ENCODE measurements around the gene ODAD3. TPM values are rescaled to one million over a fixed set of nuclear protein-coding genes. Genes with fewer than 3 reads are reported as not detected.

Gene ODAD3
- total and polyA plus RNA-seq, 2 of the 13 experiments (the other 11 are each of a cell fraction or from before 2014, with no cell fraction given), result 0.04 to 0.08 TPM

DNA sequence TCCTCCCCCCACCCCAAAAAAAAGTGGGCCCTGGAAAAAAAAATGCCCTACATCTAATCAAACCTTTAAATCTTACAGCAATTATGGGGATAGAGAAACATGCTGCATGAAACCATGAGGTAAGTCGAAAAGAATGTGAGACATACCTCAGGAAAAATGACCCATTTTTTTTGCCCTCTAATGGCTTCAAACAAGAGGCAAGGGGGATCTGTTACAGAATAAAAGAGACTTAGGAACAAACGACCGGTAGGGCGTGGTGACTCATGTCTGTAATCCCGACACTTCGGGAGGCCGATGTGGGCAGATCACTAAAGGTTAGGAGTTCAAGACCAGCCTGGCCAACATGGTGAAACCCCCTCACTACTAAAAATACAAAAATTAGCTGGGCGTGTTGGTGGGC lies 24.2 kb downstream of the ODAD3 start:
- no peak for DNase-seq (ENCODE audit: low spot score)

DNA sequence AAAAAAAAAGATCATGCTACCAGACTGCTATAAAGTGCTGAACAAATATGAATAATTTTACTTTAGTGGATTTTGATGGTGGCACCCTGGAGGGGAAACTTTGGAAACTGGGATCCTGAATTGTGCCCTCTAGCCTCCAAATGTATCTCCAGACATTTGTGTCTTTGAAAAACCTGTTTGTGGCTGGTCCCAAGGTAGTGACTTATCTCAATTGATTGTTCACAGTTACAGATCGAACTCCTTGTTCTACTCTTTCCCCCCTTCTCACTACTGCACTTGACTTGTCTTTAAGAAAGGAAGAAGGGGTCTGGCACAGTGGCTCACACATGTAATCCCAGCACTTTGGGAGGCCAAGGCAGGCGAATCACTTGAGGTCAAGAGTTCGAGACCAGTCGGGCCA lies 26.3 kb downstream of the ODAD3 start:
- no peak for FAIRE-seq
- POLR2A ChIA-PET, result no interaction called here
- no peak for DNase-seq (ENCODE audit: low spot score)
- no peaks in the 10 kb centered on the region for H3K27me3 ChIP-seq (ENCODE audit: control insufficient read depth in 1 of 2, insufficient read depth in 2 of 2, low read length in 2 of 2)
- ATAC-seq, result no peak
- CTCF ChIA-PET (ENCODE audit: low intra/inter-chr PET ratio, low total read pairs), result no interaction called here
- BruUV-seq (replicated peaks), result no TSS peak
- in situ Hi-C loops (cut with HindIII; ENCODE audit: extremely low pct_ligation_motif_present, low pct_unique_long_range_greater_than_20kb) (no loop called here), intact Hi-C loops (cut with micrococcal nuclease; ENCODE audit: unreplicated experiment) (no loop called here)
- no peaks in the 10 kb centered on the region for H4K20me1 ChIP-seq (ENCODE audit: insufficient read depth, low read length)
- TF ChIP-seq GLI4 (CRISPR knock-in tag; IDR thresholded peaks at IDR 0.05; ENCODE audit: borderline replicate concordance), result no peak
- no peak for TF ChIP-seq NR2F6 (IDR thresholded peaks at IDR 0.05)
- no peak for TF ChIP-seq NR2F6 (CRISPR knock-in tag; IDR thresholded peaks at IDR 0.05)
- H2AFZ ChIP-seq (ENCODE audit: low read length), result no peak overlapping the region
- H3K4me3 ChIP-seq (replicated peaks in 1 of 3; ENCODE audit: insufficient read depth in 1 of 3, low read depth in 2 of 3, low read length in 3 of 3), result no peak overlapping the region
- 96% methylated on average over 4 of the region's 4 CpGs for WGBS (ENCODE audit: low lambda C conversion rate)
- H3K4me2 ChIP-seq (ENCODE audit: low read depth, low read length), result no peak overlapping the region
- no peak overlapping the region for H3K9ac ChIP-seq (ENCODE audit: insufficient read depth, low read depth, low read length)
- no peaks in the 10 kb centered on the region for H3K9me3 ChIP-seq (ENCODE audit: low read length)
- no peaks in the 10 kb centered on the region for H3K4me1 ChIP-seq (ENCODE audit: insufficient read depth, low read length)
- H3K27ac ChIP-seq (ENCODE audit: extremely low read length, insufficient read depth, low read length), result no peak overlapping the region
- H3K79me2 ChIP-seq (ENCODE audit: insufficient read depth, low read length), result no peaks in the 10 kb centered on the region
- H3K36me3 ChIP-seq (replicated peaks in 1 of 2; ENCODE audit: control insufficient read depth in 1 of 2, insufficient read depth in 2 of 2, low read length in 2 of 2), result no peaks in the 10 kb centered on the region

More for the DNA sequence above, 24.2 kb downstream of the ODAD3 start:
- Histone ChIP-seq H3K36me3 (replicated peaks in 1 of 2; ENCODE audit: control insufficient read depth in 1 of 2, insufficient read depth in 2 of 2, low read length in 2 of 2) (no peaks in the 10 kb centered on the region), H3K4me3 (replicated peaks in 1 of 3; ENCODE audit: insufficient read depth in 1 of 3, low read depth in 2 of 3, low read length in 3 of 3) (no peak overlapping the region), H3K9me3 (ENCODE audit: low read length) (no peaks in the 10 kb centered on the region), H3K27ac (ENCODE audit: extremely low read length, insufficient read depth, low read length) (no peak overlapping the region), H4K20me1 (ENCODE audit: insufficient read depth, low read length) (no peaks in the 10 kb centered on the region), H2AFZ (ENCODE audit: low read length) (no peak overlapping the region), H3K9ac (ENCODE audit: insufficient read depth, low read depth, low read length) (no peak overlapping the region), H3K79me2 (ENCODE audit: insufficient read depth, low read length) (no peaks in the 10 kb centered on the region), H3K4me1 (ENCODE audit: insufficient read depth, low read length) (no peaks in the 10 kb centered on the region), H3K27me3 (ENCODE audit: control insufficient read depth in 1 of 2, insufficient read depth in 2 of 2, low read length in 2 of 2) (no peaks in the 10 kb centered on the region), H3K4me2 (ENCODE audit: low read depth, low read length) (no peak overlapping the region)
- in situ Hi-C loops (cut with HindIII; ENCODE audit: extremely low pct_ligation_motif_present, low pct_unique_long_range_greater_than_20kb), result no loop called here
- ChIA-PET CTCF (ENCODE audit: low intra/inter-chr PET ratio, low total read pairs) (no interaction called here), POLR2A (no interaction called here)
- intact Hi-C loops (cut with micrococcal nuclease; ENCODE audit: unreplicated experiment), result no loop called here
- 72% methylated on average over 8 of the region's 8 CpGs for whole genome bisulfite sequencing (ENCODE audit: low lambda C conversion rate)
- ATAC-seq (no peak), FAIRE-seq (no peak)
- TF ChIP-seq ZFY (CRISPR knock-in tag; IDR thresholded peaks at IDR 0.05), result no peak
- no peak for TF ChIP-seq XBP1 (CRISPR knock-in tag; IDR thresholded peaks at IDR 0.05)
- no peak for TF ChIP-seq ZNF660 (CRISPR knock-in tag; IDR thresholded peaks at IDR 0.05; ENCODE audit: borderline replicate concordance, low read depth)
- TF ChIP-seq ZNF557 (CRISPR knock-in tag; IDR thresholded peaks at IDR 0.05), result no peak
- TF ChIP-seq ZNF143 (CRISPR knock-in tag; IDR thresholded peaks at IDR 0.05), result no peak
- no peak for TF ChIP-seq NFE2 (CRISPR knock-in tag; IDR thresholded peaks at IDR 0.05)
- TF ChIP-seq FLYWCH1 (CRISPR knock-in tag; IDR thresholded peaks at IDR 0.05), result no peak
- TF ChIP-seq ZNF782 (CRISPR knock-in tag; IDR thresholded peaks at IDR 0.05; ENCODE audit: borderline replicate concordance), result no peak
- TF ChIP-seq ZSCAN22 (CRISPR knock-in tag; IDR thresholded peaks at IDR 0.05), result no peak
- TF ChIP-seq ZMYM4 (CRISPR knock-in tag; IDR thresholded peaks at IDR 0.05), result no peak
- no peak for TF ChIP-seq ZNF430 (CRISPR knock-in tag; IDR thresholded peaks at IDR 0.05)
- no peak for TF ChIP-seq CREB1 (IDR thresholded peaks at IDR 0.05)
- TF ChIP-seq CREB1 (CRISPR knock-in tag; IDR thresholded peaks at IDR 0.05), result no peak
- no peak for TF ChIP-seq ZNF773 (CRISPR knock-in tag; IDR thresholded peaks at IDR 0.05; ENCODE audit: borderline replicate concordance)
- no peak for TF ChIP-seq ESRRA (CRISPR knock-in tag; IDR thresholded peaks at IDR 0.05; ENCODE audit: low read depth)
- TF ChIP-seq PHF8 (CRISPR knock-in tag; IDR thresholded peaks at IDR 0.05), result no peak
- TF ChIP-seq ELF1 (CRISPR knock-in tag; IDR thresholded peaks at IDR 0.05), result no peak
- no peak for TF ChIP-seq ZNF367 (CRISPR knock-in tag; IDR thresholded peaks at IDR 0.05; ENCODE audit: borderline replicate concordance)
- no peak for TF ChIP-seq HNRNPUL1 (IDR thresholded peaks at IDR 0.05; ENCODE audit: low read depth, low read length)
- no peak for TF ChIP-seq NCOA1 (CRISPR knock-in tag; IDR thresholded peaks at IDR 0.05)
- no peak for TF ChIP-seq ZNF550 (CRISPR knock-in tag; IDR thresholded peaks at IDR 0.05; ENCODE audit: borderline replicate concordance)
- BruUV-seq (replicated peaks), result no TSS peak
